Astrocyte (in vitro differentiated cells and primary cell): ENCODE results near the gene PTBP2. TPM values are rescaled to one million over a fixed set of nuclear protein-coding genes. Genes with fewer than 3 reads are reported as not detected.

Experiments used
- DNase-seq: peaks from one replicate; pipeline ENCODE4 v3.0.0-alpha.2; 2010; ENCODE audit warnings: low read depth
- FAIRE-seq: peaks from 2 replicates; lab custom pipeline; 2011; peaks lifted over from hg19 to GRCh38; lab: Jason Lieb, UNC
- H2AFZ ChIP-seq: 2 replicates; pipeline ENCODE4 v1.6.0; 2012; ENCODE audit warnings: low read depth, low read length, inconsistent platforms
- H3K27ac ChIP-seq: 2 replicates; pipeline ENCODE4 v1.5.1; 2011; ENCODE audit warnings: low read depth, low read length, inconsistent platforms
- H3K27me3 ChIP-seq: 2 replicates; pipeline ENCODE4 v1.6.0; 2011; ENCODE audit warnings: low read length, inconsistent platforms; ENCODE audit not compliant: insufficient read depth
- H3K36me3 ChIP-seq: 2 replicates; pipeline ENCODE4 v1.5.1; 2011; ENCODE audit warnings: low read length, inconsistent platforms; ENCODE audit not compliant: insufficient read depth
- H3K4me1 ChIP-seq: 2 replicates; pipeline ENCODE4 v1.5.1; 2011; ENCODE audit warnings: low read length, inconsistent platforms; ENCODE audit not compliant: insufficient read depth
- H3K4me2 ChIP-seq: 2 replicates; pipeline ENCODE4 v1.6.0; 2012; ENCODE audit warnings: low read length, inconsistent platforms
- H3K4me3 ChIP-seq: 2 replicates; pipeline ENCODE4 v1.5.1; 2011; ENCODE audit warnings: low read depth, mild to moderate bottlenecking, low read length, inconsistent platforms; ENCODE audit not compliant: insufficient read depth
- H3K79me2 ChIP-seq: 2 replicates; pipeline ENCODE4 v1.6.0; 2012; ENCODE audit warnings: mild to moderate bottlenecking, low read length, inconsistent platforms; ENCODE audit not compliant: insufficient read depth
- H3K9ac ChIP-seq: 2 replicates; pipeline ENCODE4 v1.6.0; 2012; ENCODE audit warnings: mild to moderate bottlenecking, low read length, inconsistent platforms
- H3K9me3 ChIP-seq: 2 replicates; pipeline ENCODE4 v1.5.1; 2012; ENCODE audit warnings: low read depth, mild to moderate bottlenecking, low read length, inconsistent platforms; ENCODE audit not compliant: insufficient read depth
- H4K20me1 ChIP-seq: 2 replicates; pipeline ENCODE4 v1.6.0; 2012; ENCODE audit warnings: low read length, inconsistent platforms; ENCODE audit not compliant: insufficient read depth
- H3K27ac Mint-ChIP-seq: one replicate; pipeline ENCODE4 v1.8.0; 2021; ENCODE audit warnings: mild to moderate bottlenecking, mixed read lengths; ENCODE audit not compliant: unreplicated experiment
- H3K27me3 Mint-ChIP-seq: one replicate; pipeline ENCODE4 v1.8.0; 2021; ENCODE audit warnings: low read depth, mixed read lengths; ENCODE audit not compliant: unreplicated experiment
- H3K36me3 Mint-ChIP-seq: one replicate; pipeline ENCODE4 v1.8.0; 2021; ENCODE audit warnings: low read depth, mixed read lengths; ENCODE audit not compliant: unreplicated experiment
- H3K4me1 Mint-ChIP-seq: one replicate; pipeline ENCODE4 v1.8.0; 2021; ENCODE audit warnings: low read depth, mixed read lengths; ENCODE audit not compliant: unreplicated experiment
- H3K4me3 Mint-ChIP-seq: one replicate; pipeline ENCODE4 v1.8.0; 2021; ENCODE audit warnings: mild to moderate bottlenecking, moderate library complexity, mixed read lengths; ENCODE audit not compliant: unreplicated experiment
- H3K9me3 Mint-ChIP-seq: one replicate; pipeline ENCODE4 v1.8.0; 2021; ENCODE audit warnings: mild to moderate bottlenecking, mixed read lengths; ENCODE audit not compliant: unreplicated experiment
- EZH2 ChIP-seq: IDR thresholded peaks from 2 replicates; pipeline ENCODE4 v1.6.1; 2012; ENCODE audit warnings: mild to moderate bottlenecking, low read length, inconsistent platforms; ENCODE audit not compliant: insufficient read depth
- total RNA-seq: library from RNA; stranded (reverse); gene quantifications from 2 replicates; pipeline ENCODE4 v1.2.1, GENCODE V29; 2021
- TF ChIP-seq, protein P1 (sequence below): IDR thresholded peaks from 2 replicates; pipeline ENCODE4 v1.5.1; 2011; ENCODE audit warnings: low read depth, mild to moderate bottlenecking, inconsistent platforms, low read length, moderate library complexity; ENCODE audit not compliant: insufficient read depth

The PTBP2 gene
- total RNA-seq, 1 donor from 2014 or later, result 20.7 TPM

DNA sequence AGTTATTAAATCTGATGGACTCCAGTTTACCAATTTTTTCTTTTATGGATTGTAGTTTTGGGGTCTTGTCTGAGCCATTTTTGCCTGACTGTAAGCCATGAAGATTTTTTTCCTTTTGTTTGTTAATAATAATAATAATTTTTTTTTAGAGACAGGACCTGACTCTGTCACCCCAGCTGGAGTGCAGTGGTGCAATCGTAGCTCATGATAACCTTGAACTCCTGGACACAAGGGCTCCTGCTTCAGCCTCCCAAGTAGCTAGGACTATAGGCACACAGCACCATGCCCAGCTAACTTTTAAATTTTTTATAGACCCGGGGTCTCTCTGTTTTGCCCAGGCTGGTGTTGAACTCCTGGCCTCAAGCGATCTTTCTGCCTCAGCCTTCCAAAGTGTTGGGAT lies 6.3 kb downstream of the PTBP2 start:
- no peak for DNase-seq
- H3K27me3 Mint-ChIP-seq, result no peaks in the 10 kb centered on the region
- H3K4me3 Mint-ChIP-seq, result no peak overlapping the region
- H3K9me3 ChIP-seq, result no peaks in the 10 kb centered on the region
- FAIRE-seq, result no peak
- H3K4me1 ChIP-seq, result no peaks in the 10 kb centered on the region
- H2AFZ ChIP-seq, result no peak overlapping the region
- peaks cover 63% of the 10 kb centered on the region for H4K20me1 ChIP-seq
- H3K9ac ChIP-seq, result no peak overlapping the region
- no peaks in the 10 kb centered on the region for H3K27me3 ChIP-seq
- no peak overlapping the region for H3K27ac Mint-ChIP-seq
- TF ChIP-seq EZH2, result no peak
- TF ChIP-seq, protein P1, sequence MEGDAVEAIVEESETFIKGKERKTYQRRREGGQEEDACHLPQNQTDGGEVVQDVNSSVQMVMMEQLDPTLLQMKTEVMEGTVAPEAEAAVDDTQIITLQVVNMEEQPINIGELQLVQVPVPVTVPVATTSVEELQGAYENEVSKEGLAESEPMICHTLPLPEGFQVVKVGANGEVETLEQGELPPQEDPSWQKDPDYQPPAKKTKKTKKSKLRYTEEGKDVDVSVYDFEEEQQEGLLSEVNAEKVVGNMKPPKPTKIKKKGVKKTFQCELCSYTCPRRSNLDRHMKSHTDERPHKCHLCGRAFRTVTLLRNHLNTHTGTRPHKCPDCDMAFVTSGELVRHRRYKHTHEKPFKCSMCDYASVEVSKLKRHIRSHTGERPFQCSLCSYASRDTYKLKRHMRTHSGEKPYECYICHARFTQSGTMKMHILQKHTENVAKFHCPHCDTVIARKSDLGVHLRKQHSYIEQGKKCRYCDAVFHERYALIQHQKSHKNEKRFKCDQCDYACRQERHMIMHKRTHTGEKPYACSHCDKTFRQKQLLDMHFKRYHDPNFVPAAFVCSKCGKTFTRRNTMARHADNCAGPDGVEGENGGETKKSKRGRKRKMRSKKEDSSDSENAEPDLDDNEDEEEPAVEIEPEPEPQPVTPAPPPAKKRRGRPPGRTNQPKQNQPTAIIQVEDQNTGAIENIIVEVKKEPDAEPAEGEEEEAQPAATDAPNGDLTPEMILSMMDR, result no peak
- no peak overlapping the region for H3K27ac ChIP-seq
- H3K4me3 ChIP-seq, result no peak overlapping the region
- peaks cover 18% of the 10 kb centered on the region for H3K36me3 Mint-ChIP-seq
- no peaks in the 10 kb centered on the region for H3K9me3 Mint-ChIP-seq
- H3K36me3 ChIP-seq, result peaks cover 13% of the 10 kb centered on the region
- peaks cover 99% of the 10 kb centered on the region for H3K79me2 ChIP-seq
- no peak overlapping the region for H3K4me2 ChIP-seq
- H3K4me1 Mint-ChIP-seq, result peaks cover 13% of the 10 kb centered on the region

DNA sequence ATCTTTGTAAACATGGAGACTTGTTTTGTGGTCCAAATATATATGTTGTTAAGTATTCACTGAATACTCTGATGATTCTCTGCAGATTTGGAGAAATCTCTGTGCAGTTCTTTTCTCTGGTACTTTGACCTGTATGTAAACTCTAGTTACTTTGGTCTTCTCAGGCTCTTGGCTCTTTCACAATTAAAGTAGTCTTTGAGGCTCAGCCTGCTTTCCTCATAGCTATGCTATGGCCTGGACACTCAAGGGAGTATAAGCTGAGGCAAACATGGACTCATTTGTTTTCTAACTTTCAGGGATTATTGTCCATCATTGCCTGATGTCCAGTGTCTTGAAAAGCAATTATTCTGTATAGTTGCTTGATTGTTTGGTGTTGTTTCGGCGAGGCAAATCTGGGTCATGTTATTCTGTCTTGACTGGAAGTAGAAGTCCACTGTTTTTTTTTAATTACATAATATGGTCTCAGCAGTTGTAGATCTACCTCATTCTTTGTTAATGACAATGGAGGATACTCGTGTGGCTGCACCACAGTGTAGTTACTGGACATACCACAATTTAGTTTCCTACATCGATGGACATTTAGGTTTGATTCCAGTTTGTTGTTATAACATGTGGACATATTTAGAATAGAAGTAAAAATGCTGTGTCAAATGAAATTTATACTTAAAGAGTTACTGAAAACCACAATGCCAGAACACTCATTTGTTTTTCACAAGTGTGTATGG lies 9.2 kb downstream of the PTBP2 start:
- DNase-seq, result no peak
- Mint-ChIP-seq H3K27ac (peak overlapping the region; percentile 53), H3K36me3 (peaks cover 30% of the 10 kb centered on the region), H3K4me3 (no peak overlapping the region), H3K27me3 (no peaks in the 10 kb centered on the region), H3K4me1 (peaks cover 7% of the 10 kb centered on the region), H3K9me3 (peaks cover 4% of the 10 kb centered on the region)
- Histone ChIP-seq H3K4me1 (no peaks in the 10 kb centered on the region), H4K20me1 (peaks cover 66% of the 10 kb centered on the region), H3K27me3 (no peaks in the 10 kb centered on the region), H3K36me3 (peaks cover 15% of the 10 kb centered on the region), H3K4me3 (no peak overlapping the region), H3K9ac (no peak overlapping the region), H3K4me2 (no peak overlapping the region), H3K9me3 (no peaks in the 10 kb centered on the region), H3K79me2 (peaks cover 99% of the 10 kb centered on the region), H3K27ac (no peak overlapping the region), H2AFZ (no peak overlapping the region)
- TF ChIP-seq, protein P1, result no peak
- FAIRE-seq, result no peak

DNA sequence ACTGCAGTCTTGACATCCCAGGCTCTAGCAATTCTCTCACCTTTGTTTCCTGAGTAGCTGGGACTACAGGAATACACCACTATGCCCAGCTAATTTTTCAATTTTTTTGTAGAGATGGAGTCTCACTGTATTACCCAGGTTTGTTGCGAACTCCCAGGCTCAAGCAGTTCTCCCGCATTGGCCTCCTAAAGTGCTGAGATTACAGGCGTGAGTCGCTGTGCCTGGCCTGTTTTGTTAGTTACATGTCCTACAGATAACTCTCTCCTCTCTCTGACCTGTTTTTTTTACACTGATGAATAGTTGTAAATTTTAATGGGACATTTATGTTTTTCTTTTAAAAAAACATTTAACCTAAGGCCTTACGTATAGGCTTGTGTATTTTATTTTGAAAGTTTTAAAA lies 19.8 kb downstream of the PTBP2 start:
- Mint-ChIP-seq H3K27me3 (no peaks in the 10 kb centered on the region), H3K36me3 (peaks cover 7% of the 10 kb centered on the region), H3K4me3 (no peak overlapping the region), H3K4me1 (peaks cover 12% of the 10 kb centered on the region), H3K9me3 (no peaks in the 10 kb centered on the region), H3K27ac (peak overlapping the region; percentile 53)
- no peak overlapping the region for H3K4me3 ChIP-seq
- TF ChIP-seq, protein P1, result no peak
- no peak for TF ChIP-seq EZH2
- H3K4me1 ChIP-seq, result no peaks in the 10 kb centered on the region
- no peak overlapping the region for H3K27ac ChIP-seq
- no peak overlapping the region for H2AFZ ChIP-seq
- no peak overlapping the region for H3K4me2 ChIP-seq
- H3K9me3 ChIP-seq, result no peaks in the 10 kb centered on the region
- FAIRE-seq (no peak), DNase-seq (no peak)
- peaks cover 61% of the 10 kb centered on the region for H4K20me1 ChIP-seq
- no peaks in the 10 kb centered on the region for H3K36me3 ChIP-seq
- no peaks in the 10 kb centered on the region for H3K27me3 ChIP-seq
- peaks cover 99% of the 10 kb centered on the region for H3K79me2 ChIP-seq
- no peak overlapping the region for H3K9ac ChIP-seq
